HG03196 (cell line): ENCODE results near the gene ATXN7L3.
"Not testable (repeated sequence)": the region's sequence is repeated elsewhere in the genome, so short reads cannot be mapped to it uniquely, and the experiment has no call there.

Experiments
- ATAC-seq: cut with Tn5 transposase; IDR thresholded peaks from one replicate; pipeline ENCODE4 v1.9.1; 2021; ENCODE audit not compliant: unreplicated experiment

ATXN7L3 gene

GRCh38 chr17:44199553-44200477 is at the start of gene ATXN7L3:
Gene ATXN7L3 (minus strand): TSS chr17:44199884. CDS start chr17:44198070, 1,814 bp downstream.
- ATAC-seq = peak; percentile 65

DNA sequence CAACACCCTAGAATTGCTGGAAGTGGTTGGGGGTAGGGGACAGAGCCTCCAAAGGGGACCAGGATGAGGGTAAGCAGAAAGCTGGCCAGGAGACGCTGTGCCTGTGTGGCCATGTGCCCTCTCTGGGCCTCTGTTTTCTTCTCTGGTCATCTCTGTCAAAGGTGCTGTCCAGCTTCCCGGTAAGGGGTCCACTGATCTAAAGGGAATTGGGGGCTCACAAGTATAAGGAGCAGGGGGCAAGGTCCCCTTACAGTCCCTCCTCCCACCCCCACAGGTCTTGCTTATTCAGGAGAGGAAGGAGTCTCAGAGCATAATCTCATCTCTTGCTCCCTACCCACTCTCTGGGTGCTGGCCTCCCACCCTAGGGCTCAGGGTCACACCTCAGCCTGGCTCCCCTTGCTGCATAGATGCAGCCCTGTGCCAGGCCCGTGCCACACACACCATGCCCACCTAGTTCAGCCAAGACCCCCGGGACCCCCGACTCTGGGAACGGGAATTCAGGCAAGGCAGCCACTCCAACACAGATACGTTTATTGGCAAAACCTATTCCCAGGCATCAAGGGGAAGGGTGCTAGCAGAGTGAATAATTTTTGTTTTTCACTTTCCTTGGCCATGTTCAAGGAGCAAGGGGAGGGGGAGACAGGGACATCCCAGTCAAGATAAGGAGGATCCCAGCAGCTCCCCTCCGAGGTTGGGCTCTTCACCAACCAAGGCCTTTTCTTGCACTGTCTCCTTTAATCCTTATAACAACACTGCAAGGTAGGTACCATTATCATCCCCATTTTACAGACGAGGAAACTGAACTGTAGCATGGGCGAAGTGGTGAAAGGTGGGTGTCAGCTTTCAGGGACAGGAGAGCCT is 48.4 kb upstream of the ATXN7L3 start:
- ATAC-seq = no peak

DNA sequence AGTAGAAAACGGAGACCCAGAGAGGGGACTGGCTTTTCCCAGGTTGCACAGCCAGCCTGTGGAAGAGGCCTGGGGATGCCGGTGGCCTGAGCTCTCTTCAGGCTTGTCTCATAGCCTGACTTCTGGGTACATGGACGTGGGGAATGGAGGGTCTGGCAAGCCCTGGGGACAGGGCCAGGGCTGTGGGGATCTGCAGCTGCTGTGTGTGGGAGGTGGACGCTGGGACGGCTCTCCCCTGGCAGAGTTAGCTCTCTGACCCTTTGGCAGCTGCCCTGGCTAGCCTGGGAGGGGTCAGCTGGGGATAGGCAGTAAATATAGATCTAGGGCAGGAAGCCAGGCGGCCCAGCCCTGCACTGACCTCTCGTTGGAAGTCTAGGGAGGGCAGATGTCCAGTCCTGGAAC is 47.8 kb upstream of the ATXN7L3 start:
- no peak for ATAC-seq

GRCh38 chr17:44241106-44241624 is 41.5 kb upstream of the ATXN7L3 start:
- ATAC-seq = no peak

GRCh38 chr17:44237886-44238285 is 38.2 kb upstream of the ATXN7L3 start:
- ATAC-seq = not testable (repeated sequence)

DNA sequence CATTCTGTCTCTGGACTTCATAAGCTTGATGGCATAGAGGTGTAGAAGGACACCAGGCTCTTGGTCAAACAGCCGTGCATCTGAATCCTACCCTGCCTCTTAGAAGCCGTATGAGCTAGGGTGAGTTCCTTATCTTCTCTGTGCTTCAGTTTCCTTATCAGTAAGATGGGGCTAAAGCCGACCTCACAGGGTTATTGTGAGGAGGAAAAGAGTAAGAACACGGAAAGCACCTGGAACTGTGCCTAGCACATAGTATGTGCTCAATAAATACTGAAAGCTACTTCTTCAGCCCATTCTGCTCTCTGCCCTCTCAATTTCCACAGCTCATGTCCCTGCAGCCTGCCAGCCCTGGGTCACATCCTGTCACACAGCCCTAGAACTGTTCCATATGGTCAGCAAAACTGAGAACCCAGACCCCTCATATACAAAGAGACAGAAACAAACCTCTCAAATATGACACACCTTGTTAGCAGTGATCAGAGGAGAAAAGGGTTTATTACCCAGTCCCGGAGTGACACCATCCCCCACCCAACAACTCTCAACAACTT is 36.8 kb upstream of the ATXN7L3 start:
- ATAC-seq = no peak

GRCh38 chr17:44235583-44235936 is 35.9 kb upstream of the ATXN7L3 start:
- no peak for ATAC-seq

- no peak for ATAC-seq
Measured at GRCh38 chr17:44233582-44233981, 33.9 kb upstream of the ATXN7L3 start.

DNA sequence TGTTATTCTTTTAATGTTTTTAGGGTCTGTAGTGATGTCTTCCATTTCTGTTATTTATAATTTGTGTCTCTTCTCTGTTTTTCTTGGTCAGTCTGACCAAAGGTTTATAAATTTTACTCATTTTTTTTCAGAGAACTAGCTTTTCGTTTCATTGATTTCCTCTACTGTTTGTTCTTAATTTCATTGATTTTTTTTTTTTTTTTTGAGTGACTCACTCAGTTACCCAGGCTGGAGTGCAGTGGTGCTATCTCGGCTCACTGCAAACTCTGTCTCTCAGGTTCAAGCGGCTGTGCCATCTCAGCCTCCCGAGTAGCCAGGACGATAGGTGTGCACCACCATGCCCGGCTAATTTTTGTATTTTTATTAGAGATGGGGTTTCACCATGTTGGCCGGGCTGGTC is 32.4 kb upstream of the ATXN7L3 start:
- no peak for ATAC-seq

- no peak for ATAC-seq
Measured at GRCh38 chr17:44230140-44230539, 30.5 kb upstream of the ATXN7L3 start.

- no peak for ATAC-seq
Measured at GRCh38 chr17:44229090-44229489, 29.4 kb upstream of the ATXN7L3 start.

- no peak for ATAC-seq
Measured at GRCh38 chr17:44223541-44224071, 23.9 kb upstream of the ATXN7L3 start.

- ATAC-seq = no peak
Measured at GRCh38 chr17:44222112-44222869, 22.6 kb upstream of the ATXN7L3 start.

- no peak for ATAC-seq
Measured at GRCh38 chr17:44221862-44222111, 22.1 kb upstream of the ATXN7L3 start.

- no peak for ATAC-seq
Measured at GRCh38 chr17:44221084-44221861, 21.6 kb upstream of the ATXN7L3 start.

DNA sequence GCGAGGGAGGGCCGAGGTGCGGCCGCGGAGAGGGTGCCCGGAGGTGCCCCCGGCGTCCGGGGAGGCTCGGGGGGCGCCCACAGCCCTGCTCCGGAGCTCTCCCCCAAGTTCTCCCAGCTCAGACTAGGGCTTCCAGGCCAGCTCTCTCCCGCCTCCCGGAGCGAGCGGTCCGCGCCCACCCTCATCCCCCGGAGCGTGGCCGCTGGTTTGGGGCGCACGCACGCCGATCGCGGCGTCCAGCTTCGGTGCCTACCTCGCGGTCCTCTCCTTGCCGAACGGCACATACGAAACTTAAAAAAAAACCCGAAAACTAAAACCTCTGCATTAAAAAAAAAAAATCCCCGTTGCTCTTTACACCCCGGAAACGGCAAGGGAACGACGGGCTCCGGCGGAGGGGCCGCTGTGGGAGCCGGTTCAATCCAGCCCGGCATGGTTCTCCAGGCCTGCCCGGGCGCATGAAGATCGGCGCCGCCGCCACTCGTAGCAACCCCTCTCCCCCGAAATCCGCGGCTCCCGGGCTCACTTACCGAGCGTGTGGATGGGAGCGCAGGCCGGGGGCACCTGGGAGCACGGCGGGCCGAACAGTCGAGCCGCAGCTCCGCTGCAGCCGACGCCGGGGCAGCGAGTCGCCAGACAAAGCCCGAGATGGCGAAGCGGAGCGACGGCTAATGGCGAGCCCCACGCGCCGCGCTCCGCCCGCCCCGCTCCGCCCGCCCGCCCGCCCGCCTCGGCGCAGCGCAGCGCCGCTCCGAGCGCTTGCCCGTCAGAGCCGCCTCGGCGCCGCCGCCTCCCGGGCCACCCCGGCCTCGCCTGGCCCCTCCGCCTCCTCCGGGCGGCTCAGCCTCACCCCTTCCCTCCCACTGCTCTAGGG is 20.8 kb upstream of the ATXN7L3 start:
- no peak for ATAC-seq

DNA sequence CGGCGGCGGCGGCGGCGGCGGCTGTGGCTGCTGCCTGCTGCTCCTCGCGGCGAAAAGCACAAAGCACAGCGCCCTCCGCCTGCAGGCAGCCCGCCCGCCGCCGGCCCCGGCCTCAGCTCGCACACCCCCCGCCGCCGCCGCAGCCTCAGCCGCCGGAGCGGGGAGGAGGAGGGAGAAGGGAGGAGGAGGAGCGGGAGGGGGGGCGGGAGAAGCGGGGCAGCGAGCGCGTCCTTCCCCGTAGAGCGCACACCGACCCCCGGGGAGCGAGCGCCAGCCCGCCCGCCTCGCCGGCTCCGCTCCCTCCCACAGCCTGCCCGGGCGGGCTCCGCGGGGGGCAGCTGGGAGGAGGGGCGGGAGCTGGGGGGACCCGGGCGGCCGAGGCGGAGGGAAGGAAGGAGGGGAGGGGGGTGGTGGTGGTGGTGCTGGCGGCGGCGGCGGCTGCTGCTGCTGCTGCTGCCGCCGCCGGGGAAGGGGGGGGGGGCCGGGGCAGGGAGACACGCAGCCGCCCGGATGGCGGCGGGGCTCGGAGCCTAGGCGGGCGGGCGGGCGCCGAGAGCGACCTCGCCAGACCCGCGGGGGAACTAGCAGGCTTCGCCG is 20.0 kb upstream of the ATXN7L3 start, which contains the start of gene UBTF:
UBTF (minus strand) TSS at position 60 of the 597 bp plus-strand sequence. CDS start 1,446 bp downstream, outside the sequence.
- peak; percentile 9 for ATAC-seq

DNA sequence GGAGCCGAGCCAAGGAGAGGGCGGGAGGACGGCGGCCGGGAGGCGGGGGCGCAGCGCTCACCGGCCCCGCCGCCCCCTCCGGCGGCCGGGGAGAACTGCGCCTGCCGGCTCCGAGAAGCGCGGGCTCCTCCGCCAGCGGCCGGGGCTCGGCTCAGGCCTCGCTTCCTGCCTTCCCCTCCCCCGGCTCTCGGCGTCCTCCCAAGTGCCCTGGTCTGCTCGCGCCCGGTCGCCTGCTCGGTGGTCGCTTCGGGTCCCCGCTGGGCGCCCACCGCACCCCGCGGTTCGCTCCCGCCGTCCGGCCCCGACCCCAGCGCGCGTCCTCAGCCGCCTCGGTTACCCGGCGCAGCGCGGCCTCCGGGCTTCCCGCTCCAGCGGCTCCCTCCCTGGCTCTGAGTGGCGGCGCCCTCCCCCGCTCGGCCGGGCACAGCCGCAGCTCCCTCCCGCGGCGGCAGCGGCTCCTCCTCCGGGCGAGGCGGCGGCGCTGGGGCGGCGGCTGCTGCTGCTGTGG is 19.5 kb upstream of the ATXN7L3 start:
- peak; percentile 32 for ATAC-seq
